Thyroid gland (tissue), 4 donors: Measurements from ENCODE around the gene ARHGAP45.

ENCODE experiments used
- POLR2A ChIP-seq, 2 donors: fragments of 450-650 bp; IDR thresholded peaks; one replicate each; pipeline ENCODE4 v1.6.1; 2017; ENCODE audit warnings: antibody characterized with exemption in 2 of 2, mild to moderate bottlenecking in 2 of 2, moderate library complexity in 1 of 2
- TF ChIP-seq, protein P1 (sequence below), 6 experiments: fragments of 200-600 bp in 3 of 6; fragments of 450-650 bp in 3 of 6; sonication (generic) in 3 of 6; IDR thresholded peaks; one replicate each; pipeline ENCODE4 v1.5.1; 2016 to 2019; ENCODE audit warnings: antibody characterized with exemption in 6 of 6, mild to moderate bottlenecking in 2 of 6, inconsistent platforms in 1 of 6, moderate library complexity in 1 of 6

DNA sequence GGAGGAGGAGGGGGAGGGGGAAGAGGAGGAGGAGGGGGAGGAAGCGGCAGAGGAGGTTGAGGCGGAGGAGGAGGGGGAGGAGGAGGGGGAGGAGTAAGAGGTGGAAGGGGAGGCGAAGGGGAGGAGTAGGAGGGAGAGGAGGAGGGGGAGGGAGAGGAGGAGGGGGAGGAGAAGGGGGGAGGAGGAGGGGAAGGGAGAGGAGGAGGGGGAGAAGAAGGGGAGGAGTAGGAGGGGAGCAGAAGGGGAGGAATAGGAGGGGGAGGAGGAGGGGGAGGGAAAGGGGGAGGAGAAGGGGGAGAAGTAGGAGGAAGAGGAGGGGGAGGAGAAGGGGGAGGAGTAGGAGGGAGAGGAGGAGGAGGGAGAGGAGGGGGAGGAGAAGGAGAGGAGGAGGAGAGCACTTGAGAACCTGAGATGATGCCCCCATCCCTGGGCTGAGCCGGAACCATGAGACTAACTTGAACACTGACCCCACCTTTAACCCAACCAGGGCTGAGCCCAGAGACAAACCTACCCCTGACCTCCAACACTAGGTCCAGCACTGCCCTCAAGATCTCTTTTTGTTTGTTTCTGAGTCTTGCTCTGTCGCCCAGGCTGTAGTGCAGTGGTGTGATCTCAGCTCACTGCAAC lies 14.5 kb upstream of the ARHGAP45 start:
- TF ChIP-seq, protein P1, sequence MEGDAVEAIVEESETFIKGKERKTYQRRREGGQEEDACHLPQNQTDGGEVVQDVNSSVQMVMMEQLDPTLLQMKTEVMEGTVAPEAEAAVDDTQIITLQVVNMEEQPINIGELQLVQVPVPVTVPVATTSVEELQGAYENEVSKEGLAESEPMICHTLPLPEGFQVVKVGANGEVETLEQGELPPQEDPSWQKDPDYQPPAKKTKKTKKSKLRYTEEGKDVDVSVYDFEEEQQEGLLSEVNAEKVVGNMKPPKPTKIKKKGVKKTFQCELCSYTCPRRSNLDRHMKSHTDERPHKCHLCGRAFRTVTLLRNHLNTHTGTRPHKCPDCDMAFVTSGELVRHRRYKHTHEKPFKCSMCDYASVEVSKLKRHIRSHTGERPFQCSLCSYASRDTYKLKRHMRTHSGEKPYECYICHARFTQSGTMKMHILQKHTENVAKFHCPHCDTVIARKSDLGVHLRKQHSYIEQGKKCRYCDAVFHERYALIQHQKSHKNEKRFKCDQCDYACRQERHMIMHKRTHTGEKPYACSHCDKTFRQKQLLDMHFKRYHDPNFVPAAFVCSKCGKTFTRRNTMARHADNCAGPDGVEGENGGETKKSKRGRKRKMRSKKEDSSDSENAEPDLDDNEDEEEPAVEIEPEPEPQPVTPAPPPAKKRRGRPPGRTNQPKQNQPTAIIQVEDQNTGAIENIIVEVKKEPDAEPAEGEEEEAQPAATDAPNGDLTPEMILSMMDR (IDR thresholded peaks at IDR 0.05) = no peak
- no peak for TF ChIP-seq POLR2A (IDR thresholded peaks at IDR 0.05)
